Daoy (cell line): ENCODE measurements around the gene AP1AR. TPM values are rescaled to one million over a fixed set of nuclear protein-coding genes. Genes with fewer than 3 reads are reported as not detected.
"Not testable (repeated sequence)": the region's sequence is repeated elsewhere in the genome, so short reads cannot be mapped to it uniquely, and the experiment has no call there.

Experiments used
- DNase-seq: peaks from one replicate; pipeline ENCODE4 v3.0.0-alpha.2; 2015; ENCODE audit warnings: low read depth
- total RNA-seq: library from RNA; depleted of rRNA; stranded (reverse); fragments of >200 nt; shearing (Covaris generic); gene quantifications from 2 replicates; pipeline ENCODE4 v1.2.3, GENCODE V29; 2014; rRNA removed

The AP1AR gene, protein sequence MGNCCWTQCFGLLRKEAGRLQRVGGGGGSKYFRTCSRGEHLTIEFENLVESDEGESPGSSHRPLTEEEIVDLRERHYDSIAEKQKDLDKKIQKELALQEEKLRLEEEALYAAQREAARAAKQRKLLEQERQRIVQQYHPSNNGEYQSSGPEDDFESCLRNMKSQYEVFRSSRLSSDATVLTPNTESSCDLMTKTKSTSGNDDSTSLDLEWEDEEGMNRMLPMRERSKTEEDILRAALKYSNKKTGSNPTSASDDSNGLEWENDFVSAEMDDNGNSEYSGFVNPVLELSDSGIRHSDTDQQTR
- 19.7 and 20.2 TPM in 2 replicates for total RNA-seq

DNA sequence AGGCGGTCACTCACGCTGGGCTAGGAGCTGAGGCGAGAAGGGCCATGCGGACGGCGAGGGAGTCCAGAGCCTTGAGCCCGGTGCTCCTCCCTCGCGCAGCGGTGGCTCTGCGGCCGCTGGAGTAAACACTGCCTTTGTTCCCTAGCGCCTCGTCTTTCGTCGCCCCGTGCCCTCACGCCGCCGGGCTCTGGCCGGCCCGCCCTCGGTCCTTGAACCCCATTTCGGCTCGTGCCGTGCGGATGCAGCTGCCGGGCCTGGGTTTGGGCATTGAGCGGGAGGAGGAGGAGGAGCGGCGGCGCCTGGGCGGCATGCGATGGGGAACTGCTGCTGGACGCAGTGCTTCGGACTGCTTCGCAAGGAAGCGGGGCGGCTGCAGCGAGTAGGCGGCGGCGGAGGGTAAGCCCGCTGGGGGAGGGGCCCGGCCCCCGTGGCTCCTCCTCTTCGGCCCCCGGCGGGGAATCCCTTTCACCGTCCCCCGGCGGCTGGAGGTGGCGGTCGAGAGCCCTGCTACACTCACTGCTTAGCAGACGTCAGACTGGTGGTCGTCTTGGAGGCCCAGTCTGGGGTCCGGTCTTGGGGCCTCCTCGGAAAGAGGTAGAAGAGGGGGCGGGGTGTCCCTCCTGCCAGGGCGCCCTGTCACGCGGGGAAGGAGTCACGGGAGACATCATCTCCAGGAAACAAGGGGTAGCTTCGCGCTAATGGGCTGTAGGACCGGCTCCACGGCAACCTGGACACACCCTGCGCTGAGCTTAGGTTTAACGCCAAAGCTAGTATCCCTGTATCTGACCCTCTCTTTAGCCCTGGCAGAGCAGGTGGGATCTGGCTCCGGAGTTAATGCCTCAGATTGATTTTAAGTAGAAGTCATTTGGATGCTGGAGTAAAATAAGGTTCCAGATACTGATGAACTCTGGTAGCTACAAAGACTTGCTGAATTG lies at the start of gene AP1AR:
Gene AP1AR (plus strand): TSS at position 9 of the 935 bp plus-strand sequence. CDS start 305 bp downstream, at position 314.
- peak; percentile 72 for DNase-seq

DNA sequence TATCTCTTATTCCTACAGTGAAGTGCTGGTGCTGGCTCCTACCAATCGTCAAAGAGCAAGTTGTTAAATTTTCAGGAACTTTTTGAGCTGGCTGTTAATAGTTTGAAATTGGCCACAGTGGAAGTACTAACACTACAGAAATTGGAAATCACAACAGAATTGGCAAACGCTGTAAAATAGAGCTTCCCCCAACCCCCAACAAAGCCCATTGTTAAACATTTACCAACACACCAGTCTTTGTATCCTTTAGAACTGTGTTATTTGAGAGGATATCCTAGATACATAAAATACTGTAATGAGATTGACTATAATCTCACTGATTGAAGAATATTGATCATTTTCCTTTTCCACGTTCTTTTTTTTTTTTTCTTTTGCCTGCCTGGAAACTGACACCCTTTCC lies 49.0 kb upstream of the AP1AR start:
- no peak for DNase-seq

DNA sequence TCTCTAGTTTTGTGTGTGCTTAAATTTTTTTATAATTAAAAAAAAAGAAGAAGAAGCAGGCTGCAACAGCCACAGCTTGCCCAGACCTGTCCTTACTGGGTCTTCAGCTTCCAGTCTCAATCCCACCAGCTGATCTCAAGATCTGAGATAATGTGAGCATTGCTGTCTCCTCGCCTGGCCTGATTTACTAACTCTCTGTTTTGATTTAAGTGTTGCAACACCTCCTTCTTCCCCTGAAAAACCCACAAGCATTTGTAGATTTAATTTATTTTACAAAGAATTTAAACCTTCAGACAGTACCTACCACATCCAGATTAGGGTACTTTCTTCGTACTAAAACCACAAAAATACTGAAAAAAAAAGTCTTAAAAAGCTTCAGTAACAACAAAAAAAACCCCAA lies 48.3 kb upstream of the AP1AR start:
- no peak for DNase-seq

DNA sequence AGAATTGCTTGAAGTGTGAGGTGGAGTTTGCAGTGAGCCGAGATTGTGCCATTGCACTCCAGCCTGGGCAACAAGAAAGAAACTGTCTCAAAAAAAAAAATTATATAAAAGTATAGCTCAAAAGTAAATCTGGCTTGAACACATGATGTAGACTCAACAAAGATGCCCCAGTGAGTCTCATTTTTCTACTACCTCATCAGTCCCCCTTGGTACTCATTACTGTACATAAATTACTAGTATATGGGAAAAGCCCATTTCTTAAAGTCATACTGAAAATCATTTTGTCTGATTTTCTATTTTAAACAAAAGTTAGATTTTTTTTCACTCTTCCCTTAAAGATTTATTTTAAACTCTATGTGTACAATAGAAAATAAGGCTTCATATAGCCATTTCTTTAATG lies 47.1 kb upstream of the AP1AR start:
- DNase-seq = no peak

DNA sequence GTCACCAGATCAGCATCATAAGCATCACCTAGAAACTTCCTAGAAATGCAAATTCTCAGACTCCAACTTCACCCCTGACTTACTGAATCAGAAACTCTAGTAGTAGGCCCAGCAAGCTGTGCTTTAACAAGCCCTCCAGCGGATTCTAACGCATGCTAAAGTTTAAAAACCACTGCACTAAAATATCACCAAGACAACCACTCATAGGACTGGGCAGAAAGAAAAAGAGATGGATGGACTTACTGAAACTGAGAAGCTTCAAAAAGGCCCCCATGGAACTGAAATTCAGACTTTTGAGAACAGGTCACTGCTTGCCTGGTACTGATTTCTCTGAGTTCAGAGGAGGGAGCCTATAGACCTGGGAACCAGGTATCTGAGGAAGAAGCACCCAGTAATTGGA lies 46.3 kb upstream of the AP1AR start:
- no peak for DNase-seq

DNA sequence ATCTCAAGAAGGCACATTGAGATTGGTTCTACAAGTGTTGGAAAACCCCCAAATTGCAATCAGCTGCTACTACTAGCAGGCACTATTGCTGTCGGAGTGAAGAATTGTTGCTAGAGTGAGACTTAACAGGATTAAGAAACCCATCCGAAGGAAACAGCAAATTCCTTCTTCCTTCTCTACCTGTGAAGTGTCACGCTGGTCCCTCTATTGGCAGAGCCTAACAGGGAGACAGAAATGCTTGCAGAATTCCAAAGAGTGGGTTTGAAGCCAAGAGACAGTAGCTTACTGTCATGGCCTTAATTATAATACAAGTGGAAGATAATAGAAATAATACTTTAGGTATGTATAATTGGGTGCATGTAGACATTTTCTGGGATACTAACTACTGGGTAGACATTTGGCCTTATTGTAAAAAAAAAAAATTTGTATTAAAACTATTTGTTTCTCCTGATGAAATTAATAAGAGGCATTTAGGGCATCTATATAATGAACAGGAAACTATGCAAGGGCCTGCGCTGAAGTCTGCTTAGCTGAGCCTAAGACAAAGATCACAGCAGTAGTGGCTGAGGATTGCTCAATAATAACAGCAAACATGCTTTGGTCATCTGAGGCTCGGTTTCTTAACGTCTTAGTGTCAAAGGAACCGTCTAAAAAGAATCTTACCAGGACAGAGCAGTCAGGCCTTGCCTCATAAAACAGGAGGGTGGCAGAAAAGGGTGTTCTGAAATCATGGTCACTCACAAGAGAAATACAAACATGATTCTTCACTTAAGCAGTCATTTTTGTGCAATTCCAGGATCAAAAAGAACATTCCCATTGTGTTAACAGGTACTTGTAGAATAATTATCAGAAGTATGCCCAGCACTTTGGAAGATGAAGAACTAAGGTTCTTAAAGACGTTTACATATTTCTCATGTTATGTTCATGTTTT lies 45.6 kb upstream of the AP1AR start:
- DNase-seq = no peak

DNA sequence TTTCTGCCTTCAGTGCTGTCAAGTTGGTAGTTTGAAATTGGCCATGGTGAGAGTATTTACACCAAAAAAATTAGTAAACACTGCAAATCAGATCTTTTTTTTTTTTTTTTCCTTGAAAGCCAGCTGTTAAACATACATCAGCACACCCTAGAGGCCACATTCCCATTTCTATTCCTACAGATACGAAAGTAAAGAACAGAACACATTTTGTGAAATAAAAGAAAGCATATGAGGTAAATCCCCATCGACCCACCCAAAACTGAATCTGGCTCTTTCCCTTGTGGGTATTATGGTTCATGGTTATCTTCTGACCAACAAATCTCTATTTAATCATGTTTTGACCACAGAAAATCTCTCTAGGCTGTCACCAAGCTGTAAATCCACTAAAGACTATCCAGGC lies 41.8 kb upstream of the AP1AR start:
- no peak for DNase-seq

DNA sequence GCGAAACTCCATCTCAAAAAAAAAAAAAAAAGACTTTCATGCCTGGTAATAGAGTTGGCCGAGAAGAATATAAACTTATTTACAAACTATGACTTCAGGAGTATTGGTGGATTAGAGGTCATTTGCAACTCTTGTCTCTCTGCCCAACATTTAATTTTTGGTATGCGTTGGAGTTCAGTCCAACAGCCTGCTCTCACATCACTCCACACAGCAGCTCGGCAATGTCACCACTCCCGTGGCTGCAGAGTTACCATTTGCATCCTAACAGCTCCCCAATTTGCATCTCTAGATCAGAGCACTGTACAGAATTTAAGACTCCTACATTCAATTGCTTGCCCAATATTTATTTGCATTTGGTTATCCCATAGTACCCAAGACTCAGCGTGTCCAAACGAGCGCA lies 40.9 kb upstream of the AP1AR start:
- DNase-seq = no peak

DNA sequence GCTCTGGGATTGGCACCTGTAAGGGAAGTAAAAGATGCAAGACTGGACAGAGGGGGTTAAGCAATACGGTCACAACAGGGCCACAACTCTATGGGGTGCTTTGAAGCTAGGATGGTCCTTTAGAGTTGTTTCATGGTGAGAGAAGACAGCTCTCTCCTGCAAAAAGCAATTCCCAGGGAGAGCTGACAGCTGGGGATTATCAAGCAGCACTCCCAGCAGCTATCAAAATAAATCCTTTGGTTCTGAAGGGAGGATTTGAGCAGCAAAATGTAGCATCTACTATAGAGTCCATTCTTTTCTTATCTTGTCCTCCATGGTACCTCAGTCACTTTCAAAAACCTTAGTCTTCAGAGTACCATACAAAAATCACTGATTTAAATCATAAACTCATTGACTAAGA lies 35.1 kb upstream of the AP1AR start:
- no peak for DNase-seq

DNA sequence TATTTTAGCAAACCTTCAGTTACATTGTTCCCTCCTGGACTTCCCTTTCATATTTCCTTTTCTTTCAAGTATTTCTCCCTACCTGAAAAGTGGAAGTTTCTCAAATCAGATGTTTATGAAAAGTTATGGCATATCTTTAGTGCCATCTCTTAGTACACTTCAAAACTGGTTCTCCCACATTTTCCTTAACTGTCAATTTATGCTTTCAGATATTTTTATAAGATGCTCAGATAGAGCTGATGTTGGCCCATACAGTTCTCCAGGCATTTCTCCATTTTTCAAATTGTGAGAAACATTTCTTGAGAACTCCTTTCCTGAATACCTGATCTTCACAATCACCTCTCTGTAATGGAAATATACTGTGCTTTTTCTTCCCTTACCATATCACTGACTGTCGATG lies 32.5 kb upstream of the AP1AR start:
- DNase-seq = no peak

DNA sequence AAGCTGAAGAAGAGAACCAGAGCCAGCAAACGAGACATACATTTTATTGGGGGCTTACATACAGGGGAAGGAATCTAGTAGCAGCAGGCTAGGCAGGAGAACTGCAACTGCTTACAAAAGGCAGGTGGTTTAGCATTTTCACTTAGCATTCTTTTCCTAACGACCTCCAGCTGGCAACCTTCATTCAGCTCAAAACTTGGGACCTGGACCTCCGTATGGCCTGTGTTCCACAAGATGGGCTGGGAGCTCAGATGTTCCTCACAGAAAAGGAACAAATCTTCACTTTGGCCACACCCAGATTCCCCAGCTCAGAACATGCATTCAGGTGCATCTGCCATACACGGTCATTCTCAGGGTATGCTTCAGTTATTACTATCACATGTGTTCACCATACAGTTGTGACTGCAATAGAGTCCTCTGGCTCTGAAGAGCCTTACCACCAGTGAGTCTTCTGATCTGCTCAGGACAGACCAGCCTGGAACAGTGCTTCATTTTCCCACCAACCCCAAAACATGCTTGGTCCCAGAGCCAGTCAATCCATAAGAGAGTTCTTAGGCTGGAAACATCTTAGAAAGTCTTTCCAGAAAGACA lies 29.6 kb upstream of the AP1AR start:
- DNase-seq = no peak

DNA sequence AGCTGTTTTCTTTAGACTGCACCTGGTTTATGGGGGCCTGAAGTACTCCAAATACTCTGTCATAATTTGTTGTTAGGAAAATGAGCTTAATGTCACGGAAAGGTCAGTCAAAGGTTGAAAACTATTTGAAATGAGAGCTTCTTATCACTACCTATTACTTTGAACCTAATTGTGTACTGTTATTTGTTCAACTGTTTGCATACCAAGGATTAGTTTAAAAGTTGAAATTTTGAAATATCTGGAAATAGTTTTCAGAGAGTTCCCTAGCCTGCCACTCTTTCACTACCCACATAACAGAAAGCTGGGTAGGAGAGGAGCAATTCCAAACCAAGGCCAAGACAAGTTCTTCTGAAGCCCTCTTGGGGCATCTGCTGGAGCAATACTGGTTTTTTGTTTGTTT lies 28.0 kb upstream of the AP1AR start:
- DNase-seq = no peak

DNA sequence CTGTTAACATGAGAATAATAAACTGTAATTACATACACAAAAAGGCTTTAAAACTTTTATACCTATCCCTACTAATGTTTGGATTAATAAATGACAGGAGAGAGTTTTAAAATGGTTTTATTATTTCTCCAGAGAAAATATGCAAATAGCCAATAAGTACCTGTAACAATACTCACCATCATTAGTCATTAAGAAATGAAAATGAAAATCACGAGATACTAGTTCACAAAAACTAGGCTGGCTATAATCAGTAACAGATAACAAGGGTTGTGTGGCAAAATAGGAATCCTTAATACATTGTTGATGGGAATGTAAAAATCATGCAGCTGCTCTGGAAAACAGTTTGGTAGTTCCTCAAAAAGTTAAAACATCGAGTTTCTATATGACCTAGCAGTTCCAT lies 25.2 kb upstream of the AP1AR start:
- DNase-seq = no peak

DNA sequence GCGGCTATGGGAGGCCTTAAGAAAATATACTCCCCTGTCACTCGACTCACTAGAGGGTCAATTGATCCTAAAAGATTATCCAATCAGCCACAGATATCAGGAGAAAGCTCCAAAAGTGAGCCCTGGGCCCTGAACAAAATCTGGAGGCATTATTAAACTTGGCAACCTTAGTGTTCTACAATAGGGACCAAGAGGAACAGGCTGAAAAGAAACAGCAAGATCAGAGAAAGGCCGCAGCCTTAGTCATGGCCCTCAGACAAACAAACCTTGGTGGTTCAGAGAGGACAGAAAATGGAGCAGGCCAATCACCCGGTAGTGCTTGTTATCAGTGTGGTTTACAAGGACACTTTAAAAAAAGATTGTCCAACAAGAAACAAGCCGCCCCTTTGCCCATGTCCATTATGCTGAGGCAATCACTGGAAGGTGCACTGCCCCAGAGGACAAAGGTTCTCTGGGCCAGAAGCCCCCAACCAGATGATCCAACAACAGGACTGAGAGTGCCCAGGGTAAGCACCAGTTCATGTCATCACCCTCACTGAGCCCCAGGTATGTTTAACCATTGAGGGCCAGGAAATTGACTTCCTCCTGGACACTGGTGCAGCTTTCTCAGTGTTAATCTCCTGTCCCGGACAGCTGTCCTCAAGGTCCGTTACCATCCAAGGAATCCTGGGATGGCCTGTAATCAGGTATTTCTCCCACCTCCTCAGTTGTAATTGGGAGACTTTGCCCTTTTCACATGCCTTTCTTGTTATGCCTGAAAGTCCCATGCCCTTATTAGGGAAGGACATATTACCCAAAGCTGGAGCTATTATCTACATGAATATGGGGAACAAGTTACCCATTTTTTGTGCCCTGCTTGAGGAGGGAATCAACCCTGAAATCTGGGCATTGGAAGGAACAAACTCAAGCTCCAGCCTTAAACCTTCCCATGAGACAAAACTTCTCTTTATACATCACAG lies 23.2 kb upstream of the AP1AR start:
- not testable (repeated sequence) for DNase-seq

DNA sequence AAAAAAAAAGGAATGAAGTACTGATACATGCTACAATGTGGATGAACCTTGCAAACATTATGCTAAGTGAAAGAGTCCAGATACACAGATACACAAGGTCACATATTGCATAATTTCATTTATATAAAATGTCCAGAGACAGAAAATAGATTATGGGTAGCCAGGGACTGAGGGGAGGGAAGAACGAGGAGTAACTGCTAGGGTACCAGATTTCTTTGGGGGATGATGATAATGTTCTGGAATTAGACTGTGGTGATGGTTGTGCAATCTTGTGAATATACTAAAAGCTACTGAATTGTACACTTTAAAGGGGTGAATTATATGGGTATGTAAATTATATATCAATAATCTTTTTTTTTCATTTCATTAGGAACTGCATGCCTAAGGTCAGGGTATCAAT lies 20.8 kb upstream of the AP1AR start:
- DNase-seq = no peak

DNA sequence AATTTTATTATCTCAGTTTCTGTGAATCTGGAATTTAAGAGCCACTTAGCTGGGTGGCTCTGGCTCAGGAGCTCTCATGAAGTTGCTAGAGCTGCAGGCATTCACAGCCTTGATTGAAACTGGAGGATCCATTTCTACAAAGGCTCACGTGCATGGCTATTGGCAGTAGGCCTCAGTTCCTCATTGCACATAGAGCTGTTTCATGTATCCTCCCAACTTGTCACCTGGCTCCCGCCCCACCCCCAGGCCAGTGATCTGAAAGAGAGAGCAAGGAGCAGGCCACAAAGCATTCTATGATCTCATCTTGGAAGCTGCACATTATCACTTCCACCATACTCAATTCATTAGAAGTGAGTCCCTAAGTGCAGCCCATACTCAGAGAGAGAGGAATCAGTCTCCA lies 18.5 kb upstream of the AP1AR start:
- DNase-seq = no peak

DNA sequence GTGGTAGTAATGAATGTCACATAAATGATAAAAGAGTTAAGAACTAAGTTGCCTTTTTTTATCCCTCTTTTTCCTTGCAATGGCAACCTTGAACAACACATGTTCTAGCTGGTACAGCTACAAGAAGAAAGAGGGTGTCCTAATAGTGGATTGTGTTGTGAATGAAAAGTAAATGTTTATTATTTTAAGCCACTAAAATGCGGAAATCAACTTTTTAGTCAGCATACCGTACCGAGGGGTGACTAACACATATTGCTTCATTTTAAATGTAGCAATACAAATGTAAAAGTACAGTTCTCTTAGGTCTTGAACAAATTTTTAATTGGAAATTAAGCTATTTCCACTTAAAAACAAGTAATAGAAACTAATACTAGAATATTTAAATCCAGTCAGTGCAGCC lies 17.7 kb upstream of the AP1AR start:
- DNase-seq = peak; percentile 14

DNA sequence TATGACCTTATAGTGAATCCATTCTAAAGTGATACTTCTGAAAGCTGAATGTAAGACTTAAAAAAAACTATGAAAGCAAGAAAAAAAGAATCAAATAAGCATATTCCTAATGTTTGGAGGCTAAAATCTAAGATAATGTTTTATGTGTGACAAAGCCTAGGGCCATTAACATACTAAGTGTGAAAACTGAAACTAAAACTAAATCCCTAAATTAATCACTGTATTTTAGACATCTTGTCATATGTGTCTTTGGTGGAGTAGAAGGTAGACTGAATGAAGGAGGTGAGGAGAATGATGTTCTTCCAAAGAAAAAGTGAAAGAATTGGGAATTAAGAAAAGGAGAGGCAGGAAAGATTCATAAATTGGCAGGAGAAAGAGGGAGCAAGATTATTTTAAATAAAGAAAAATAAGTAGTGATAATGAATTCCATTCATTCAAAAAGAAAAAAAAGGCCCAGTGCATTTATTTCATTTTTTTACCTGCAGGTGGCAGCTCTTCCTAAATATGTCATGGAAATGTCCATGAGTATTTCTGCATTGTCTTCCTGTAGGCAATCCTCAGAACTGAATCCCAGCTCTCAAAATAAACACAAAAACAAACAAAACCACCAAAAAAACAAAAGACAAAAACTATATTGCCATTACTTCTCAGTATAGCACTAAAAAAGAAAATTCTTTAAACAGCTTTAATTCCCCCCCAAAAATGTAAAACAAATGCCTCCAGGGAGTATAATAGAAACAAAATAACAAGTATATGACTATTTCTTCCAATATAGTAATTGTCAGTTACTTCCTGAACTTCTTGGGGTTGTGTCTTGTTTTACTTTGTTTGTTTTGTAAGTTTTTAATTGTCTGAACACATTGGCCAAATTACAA lies 17.0 kb upstream of the AP1AR start:
- DNase-seq = no peak

DNA sequence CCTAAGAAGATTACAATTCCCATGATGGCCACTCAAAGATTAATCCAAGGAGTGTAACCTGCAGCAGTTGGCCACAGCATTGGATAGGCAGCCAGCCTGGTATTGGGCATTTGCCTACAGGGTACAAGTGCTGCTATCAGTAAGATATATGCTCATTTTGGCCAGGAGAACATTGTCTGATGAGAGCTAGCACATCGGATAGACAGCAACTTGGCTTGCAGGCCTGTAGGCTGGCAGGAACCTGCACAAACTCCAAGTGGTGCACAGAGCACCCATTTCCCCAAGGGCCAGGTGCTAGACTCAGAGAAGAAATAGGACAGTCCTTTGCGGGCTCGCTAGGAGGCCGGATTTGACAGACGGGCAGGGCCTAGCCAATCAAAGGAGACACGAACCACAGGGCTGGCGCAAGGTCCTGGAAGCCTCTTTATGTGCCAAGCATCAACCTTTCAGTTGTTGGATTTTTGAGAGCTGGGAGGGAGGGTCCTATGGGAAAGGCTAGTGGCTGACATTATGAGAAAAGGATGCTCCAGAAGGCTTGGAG lies 11.7 kb upstream of the AP1AR start:
- DNase-seq = no peak
